HCT116 (cell line): ENCODE measurements around the gene METTL25. TPM values are rescaled to one million over a fixed set of nuclear protein-coding genes. Genes with fewer than 3 reads are reported as not detected.

Experiments
- ATAC-seq: fragments of 200-7000 bp; cut with Tn5 transposase; 2 replicates; pipeline ENCODE4 v1.9.1; 2020; ENCODE audit warnings: mild to moderate bottlenecking, moderate library complexity
- BruUV-seq: library from RNA; stranded (reverse); fragments of 400-500 nt; replicated peaks from 2 replicates; lab custom pipeline; 2021; lab: Mats Ljungman, UMichigan
- CTCF ChIA-PET: fragments of 300-600 bp; sonication (Branson Sonifier 250); formaldehyde crosslinking; loops from one replicate; lab custom pipeline; 2021; ENCODE audit warnings: antibody characterized with exemption; lab: Charles Lee
- POLR2A ChIA-PET: fragments of 300-600, 350-600 bp; sonication (Branson Sonifier 250); formaldehyde crosslinking; loops from one replicate; lab custom pipeline; 2021; ENCODE audit warnings: antibody characterized with exemption; lab: Charles Lee
- RAD21 ChIA-PET, 2 experiments: fragments of 300-600 bp; sonication (Branson Sonifier 250); formaldehyde crosslinking; loops; one replicate each; lab custom pipeline; 2023; ENCODE audit warnings: low total read pairs in 2 of 2; ENCODE audit not compliant: uncharacterized antibody in 2 of 2, unreplicated experiment in 2 of 2, low non-redundant PET in 1 of 2; lab: Charles Lee
- DNase-seq: peaks from one replicate; pipeline ENCODE4 v3.0.0-alpha.2; 2010; ENCODE audit warnings: low read depth, low spot score
- H2AFZ ChIP-seq: fragments of 200-600 bp; shearing (Covaris generic), sonication (generic); 2 replicates; pipeline ENCODE4 v1.6.1; 2017; ENCODE audit warnings: low read depth, mixed run types, mixed read lengths, antibody characterized with exemption, low read length; ENCODE audit not compliant: poor library complexity, severe bottlenecking
- H3K27ac ChIP-seq: 2 replicates; pipeline ENCODE4 v1.5.1; 2012; ENCODE audit warnings: low read depth, low read length
- H3K27me3 ChIP-seq: fragments of 200-600 bp; sonication (generic); 2 replicates; pipeline ENCODE4 v1.6.1; 2016; ENCODE audit warnings: mixed run types, low read length, mixed read lengths; ENCODE audit not compliant: insufficient read depth
- H3K36me3 ChIP-seq, 2 experiments: fragments of 200-500 bp in 1 of 2; fragments of 200-600 bp in 1 of 2; sonication (Bioruptor generic) in 1 of 2; sonication (generic) in 1 of 2; 2 replicates each; pipeline versions ENCODE4 v1.5.1 to v1.6.1; 2014 to 2016; ENCODE audit warnings: low read length in 2 of 2, inconsistent platforms in 1 of 2, mixed read lengths in 1 of 2, mixed run types in 1 of 2; ENCODE audit not compliant: insufficient read depth in 2 of 2, control insufficient read depth in 1 of 2
- H3K4me1 ChIP-seq, 2 experiments: fragments of 200-600 bp in 1 of 2; sonication (generic) in 1 of 2; 2 replicates each; pipeline versions ENCODE4 v1.5.1 to v1.6.1; 2012 to 2017; ENCODE audit warnings: low read length in 2 of 2, inconsistent platforms in 1 of 2, mild to moderate bottlenecking in 1 of 2, mixed read lengths in 1 of 2, mixed run types in 1 of 2, moderate library complexity in 1 of 2; ENCODE audit not compliant: insufficient read depth in 2 of 2, control insufficient read depth in 1 of 2
- H3K4me2 ChIP-seq: fragments of 200-600 bp; sonication (generic); 2 replicates; pipeline ENCODE4 v1.6.1; 2017; ENCODE audit warnings: mixed run types, low read length, mixed read lengths
- H3K4me3 ChIP-seq, 2 experiments: fragments of 200-600 bp in 1 of 2; sonication (generic) in 1 of 2; replicated peaks in 1 of 2; 2 replicates each; pipeline ENCODE4 v1.5.1; 2011 to 2016; ENCODE audit warnings: low read length in 2 of 2, control low read depth in 1 of 2, low read depth in 1 of 2, mild to moderate bottlenecking in 1 of 2, mixed read lengths in 1 of 2, mixed run types in 1 of 2
- H3K79me2 ChIP-seq: fragments of 200-600 bp; sonication (generic); 2 replicates; pipeline ENCODE4 v1.6.1; 2017; ENCODE audit warnings: mild to moderate bottlenecking, mixed run types, low read length, moderate library complexity, mixed read lengths; ENCODE audit not compliant: insufficient read depth
- H3K9ac ChIP-seq: fragments of 200-600 bp; sonication (generic); 2 replicates; pipeline ENCODE4 v1.6.1; 2016; ENCODE audit warnings: low read length, mixed read lengths
- H3K9me2 ChIP-seq: fragments of 200-600 bp; sonication (generic), shearing (Covaris generic); 2 replicates; pipeline ENCODE4 v1.6.1; 2017; ENCODE audit warnings: mixed run types, mild to moderate bottlenecking, moderate library complexity; ENCODE audit not compliant: insufficient read depth
- H3K9me3 ChIP-seq, 2 experiments: fragments of 200-500 bp in 1 of 2; fragments of 200-600 bp in 1 of 2; sonication (Bioruptor generic) in 1 of 2; sonication (generic) in 1 of 2; 2 replicates each; pipeline ENCODE4 v1.6.1; 2014 to 2017; ENCODE audit warnings: low read length in 2 of 2, mixed read lengths in 2 of 2, inconsistent platforms in 1 of 2, low read depth in 1 of 2, mild to moderate bottlenecking in 1 of 2, mixed run types in 1 of 2, moderate library complexity in 1 of 2; ENCODE audit not compliant: control insufficient read depth in 1 of 2, insufficient read depth in 1 of 2
- H4K20me1 ChIP-seq: fragments of 200-600 bp; sonication (generic), shearing (Covaris generic); 2 replicates; pipeline ENCODE4 v1.6.1; 2017; ENCODE audit warnings: mixed run types, mild to moderate bottlenecking, moderate library complexity; ENCODE audit not compliant: insufficient read depth
- CEBPB ChIP-seq: IDR thresholded peaks from 2 replicates; pipeline ENCODE4 v1.6.1; 2012; ENCODE audit warnings: low read depth
- CTCF ChIP-seq, 3 experiments: fragments of 200-600 bp in 1 of 3; sonication (generic) in 1 of 3; IDR thresholded peaks in 2 of 3; conservative IDR thresholded peaks in 1 of 3; 2 replicates each; pipeline ENCODE4 v1.5.1; 2012 to 2017; ENCODE audit warnings: low read depth in 2 of 3, low read length in 2 of 3, antibody characterized with exemption in 1 of 3, borderline replicate concordance in 1 of 3, control low read depth in 1 of 3, mild to moderate bottlenecking in 1 of 3, mixed read lengths in 1 of 3, mixed run types in 1 of 3, moderate library complexity in 1 of 3; ENCODE audit not compliant: insufficient read depth in 1 of 3
- EGR1 ChIP-seq: IDR thresholded peaks from 2 replicates; pipeline ENCODE4 v1.6.1; 2012; ENCODE audit warnings: low read depth
- EZH2phosphoT487 ChIP-seq: fragments of 200-600 bp; IDR thresholded peaks from 2 replicates; pipeline ENCODE4 v1.6.1; 2018; ENCODE audit warnings: antibody characterized with exemption, borderline replicate concordance
- FOSL1 ChIP-seq: IDR thresholded peaks from 2 replicates; pipeline ENCODE4 v1.6.1; 2012; ENCODE audit warnings: low read depth
- JUND ChIP-seq: IDR thresholded peaks from 2 replicates; pipeline ENCODE4 v1.6.1; 2012
- MAX ChIP-seq: IDR thresholded peaks from 2 replicates; pipeline ENCODE4 v1.6.1; 2012
- POLR2AphosphoS5 ChIP-seq: IDR thresholded peaks from 2 replicates; pipeline ENCODE4 v1.6.1; 2011; ENCODE audit warnings: mild to moderate bottlenecking, low read depth, low read length, moderate library complexity
- RAD21 ChIP-seq: IDR thresholded peaks from 2 replicates; pipeline ENCODE4 v1.6.1; 2012; ENCODE audit warnings: low read depth, mild to moderate bottlenecking
- REST ChIP-seq: IDR thresholded peaks from 2 replicates; pipeline ENCODE4 v1.6.1; 2012; ENCODE audit warnings: low read depth
- SP1 ChIP-seq: IDR thresholded peaks from 2 replicates; pipeline ENCODE4 v1.6.1; 2012; ENCODE audit warnings: low read depth
- ZFX ChIP-seq: fragments of 450-650 bp; IDR thresholded peaks from 2 replicates; pipeline ENCODE4 v1.6.1; 2017
- ZNF274 ChIP-seq: fragments of 200-500 bp; sonication (Bioruptor generic); IDR thresholded peaks from 2 replicates; pipeline ENCODE4 v1.6.1; 2014; ENCODE audit warnings: mild to moderate bottlenecking, low read depth, low read length, inconsistent platforms
- intact Hi-C: fragments of 100-400 bp; cut with micrococcal nuclease; formaldehyde crosslinking; loops from 2 replicates; pipeline ENCODE4 v1.10.0; 2022
- total RNA-seq: library from RNA; stranded (reverse); gene quantifications from one replicate; pipeline ENCODE4 v1.2.1, GENCODE V29; 2021; ENCODE audit not compliant: unreplicated experiment

METTL25 gene
- total RNA-seq, 1 experiment from 2014 or later = 4.4 TPM

GRCh38 chr12:82400819-82401218 is 42.5 kb downstream of the METTL25 start:
- TF ChIP-seq EZH2phosphoT487 = no peak
- TF ChIP-seq RAD21 = no peak
- TF ChIP-seq EGR1 = no peak
- no peak for TF ChIP-seq JUND
- TF ChIP-seq REST = no peak
- TF ChIP-seq CTCF (IDR thresholded peaks at IDR 0.05 in 2 of 3, conservative IDR thresholded peaks at IDR 0.05 in 1 of 3; ENCODE audit: borderline replicate concordance in 1 of 3, insufficient read depth in 1 of 3, low read depth in 2 of 3, low read length in 2 of 3) = no peak
- no peak for TF ChIP-seq SP1
- TF ChIP-seq CEBPB = no peak
- no peak for TF ChIP-seq ZFX
- TF ChIP-seq FOSL1 = no peak
- no peak for TF ChIP-seq ZNF274
- no peak for TF ChIP-seq POLR2AphosphoS5
- no peak for TF ChIP-seq MAX
- Histone ChIP-seq H2AFZ (no peak overlapping the region), H3K9me2 (no peaks in the 10 kb centered on the region), H3K4me2 (no peak overlapping the region), H3K9ac (no peak overlapping the region), H3K4me1 (no peaks in the 10 kb centered on the region), H3K27ac (no peak overlapping the region), H3K9me3 (no peaks in the 10 kb centered on the region), H3K79me2 (no peaks in the 10 kb centered on the region), H3K4me3 (no peak overlapping the region), H4K20me1 (no peaks in the 10 kb centered on the region), H3K36me3 (no peaks in the 10 kb centered on the region), H3K27me3 (no peaks in the 10 kb centered on the region)
- DNase-seq = no peak
- POLR2A ChIA-PET = no interaction called here
- RAD21 ChIA-PET = no interaction called here
- BruUV-seq = no TSS peak
- CTCF ChIA-PET = interaction anchor here (0.6 kb wide), 1 partner anchor 42 kb away, joined by 3 read pairs; the partner anchor contains the start of genes CCDC59 and METTL25
- no peak for ATAC-seq
- intact Hi-C loops = no loop called here
